HG03575 (cell line): ENCODE results near the gene CNMD.

Source experiments
- ATAC-seq: cut with Tn5 transposase; IDR thresholded peaks from one replicate; pipeline ENCODE4 v1.9.1; 2021; ENCODE audit not compliant: unreplicated experiment, insufficient number of reproducible peaks, low FRiP score; ENCODE audit errors: extremely low read depth

The CNMD gene

DNA sequence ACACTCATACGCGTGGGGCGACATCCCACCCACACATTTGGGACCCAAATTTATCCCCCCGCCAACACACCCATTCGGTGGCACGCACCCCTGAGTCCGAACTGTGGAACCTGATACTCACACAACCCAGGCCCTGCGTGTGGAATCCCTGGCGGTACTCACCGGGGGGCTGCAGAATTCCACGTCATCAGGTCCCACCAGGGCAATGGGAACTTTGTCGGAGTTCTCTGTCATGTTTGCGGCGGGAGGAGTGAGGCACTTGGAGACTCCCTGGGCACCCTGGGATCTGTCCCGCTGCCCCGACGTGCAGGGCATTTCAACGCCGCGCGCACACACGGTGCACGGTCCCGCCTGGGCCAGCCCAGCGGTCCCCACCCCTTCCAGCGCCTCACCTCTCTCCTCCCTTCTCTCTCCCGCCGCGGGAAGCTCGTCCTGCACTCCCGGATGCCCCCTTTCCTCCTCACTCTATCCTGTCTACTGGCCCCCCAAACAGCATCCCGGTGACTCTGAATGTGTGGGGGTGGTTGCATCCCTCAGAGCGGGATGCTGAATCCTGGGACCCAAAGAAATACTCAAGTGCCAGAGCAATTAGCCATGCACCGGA lies at the start of gene CNMD:
CNMD (minus strand) TSS at position 353 of the 604 bp plus-strand sequence; CDS start at position 234, 119 bp downstream.
- ATAC-seq, result no peak

DNA sequence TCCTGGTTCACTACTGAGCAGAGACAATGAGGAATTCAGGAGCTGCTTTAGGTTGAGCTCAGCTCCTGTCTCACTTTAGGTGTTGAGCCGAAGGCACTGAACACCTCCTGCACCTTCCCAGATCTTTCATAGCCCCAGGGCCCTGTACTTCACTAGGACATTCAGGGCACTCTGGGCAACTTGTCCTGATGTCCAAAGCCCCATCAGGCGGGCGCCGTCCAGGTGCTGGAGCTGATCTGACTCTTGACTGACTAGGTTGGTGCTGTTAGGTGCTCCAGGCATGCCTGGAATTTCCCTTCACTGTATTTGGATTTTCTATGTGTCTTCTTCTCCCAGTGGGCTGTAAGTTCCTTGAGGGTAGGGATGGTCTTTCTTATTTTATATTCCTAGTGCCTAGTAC lies 48.4 kb upstream of the CNMD start:
- ATAC-seq, result no peak

DNA sequence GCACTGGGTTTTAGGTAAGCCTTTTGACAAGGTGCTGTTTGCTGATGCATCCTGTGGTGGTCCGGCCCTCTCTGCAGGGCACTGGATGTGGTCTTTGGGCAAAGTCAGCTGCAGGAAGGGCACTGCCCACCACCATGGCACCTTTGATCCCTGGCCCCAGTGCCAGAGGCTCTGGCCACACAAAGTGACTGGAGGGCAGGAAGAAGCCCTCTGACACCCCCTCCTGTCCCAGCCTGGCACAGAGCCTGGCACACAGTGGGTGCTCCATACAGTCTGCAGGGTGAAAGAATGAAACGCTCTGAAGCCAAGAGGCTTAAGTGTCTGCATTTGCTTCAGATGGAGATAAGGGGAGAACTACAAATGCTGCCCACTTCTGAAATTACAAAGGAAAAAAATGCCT lies 47.6 kb upstream of the CNMD start:
- no peak for ATAC-seq

DNA sequence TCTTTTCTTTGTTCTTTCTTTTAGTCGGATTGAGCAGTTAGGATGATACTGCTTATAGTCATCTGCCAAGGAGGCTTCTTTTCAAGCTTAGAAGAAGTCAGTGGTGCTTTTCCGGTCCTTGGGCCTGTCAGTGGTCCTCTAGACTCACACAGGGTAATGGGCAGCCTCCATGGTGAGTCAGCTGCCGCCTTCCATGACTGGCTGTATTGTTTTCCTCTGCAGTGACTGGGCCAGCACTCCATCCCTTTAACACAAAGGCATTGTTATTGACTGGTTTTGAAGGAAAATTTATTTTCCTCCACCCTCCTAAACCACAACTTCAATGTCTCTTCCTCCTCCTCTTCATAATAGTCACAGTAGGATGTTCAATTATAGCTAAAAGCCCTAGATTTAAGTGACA lies 47.1 kb upstream of the CNMD start:
- no peak for ATAC-seq

DNA sequence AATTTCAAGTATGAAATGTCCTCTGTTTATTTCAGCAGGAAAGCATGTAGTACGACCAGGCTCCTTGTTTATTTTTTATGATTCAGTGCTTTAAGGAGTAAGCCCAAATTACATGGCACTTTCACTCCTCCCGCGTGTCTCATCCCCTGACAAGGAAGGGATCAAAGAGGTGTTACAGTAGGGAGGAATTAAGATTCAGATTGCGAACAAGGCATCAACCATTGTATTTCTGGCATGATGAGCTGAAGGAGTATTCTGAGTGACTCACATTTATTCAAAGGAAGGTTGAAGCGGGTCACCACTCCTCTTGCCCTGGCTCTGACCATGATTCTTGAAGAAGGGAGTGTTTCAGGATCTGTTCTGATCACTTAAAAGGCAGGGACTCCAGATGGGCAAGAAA lies 46.1 kb upstream of the CNMD start:
- no peak for ATAC-seq

DNA sequence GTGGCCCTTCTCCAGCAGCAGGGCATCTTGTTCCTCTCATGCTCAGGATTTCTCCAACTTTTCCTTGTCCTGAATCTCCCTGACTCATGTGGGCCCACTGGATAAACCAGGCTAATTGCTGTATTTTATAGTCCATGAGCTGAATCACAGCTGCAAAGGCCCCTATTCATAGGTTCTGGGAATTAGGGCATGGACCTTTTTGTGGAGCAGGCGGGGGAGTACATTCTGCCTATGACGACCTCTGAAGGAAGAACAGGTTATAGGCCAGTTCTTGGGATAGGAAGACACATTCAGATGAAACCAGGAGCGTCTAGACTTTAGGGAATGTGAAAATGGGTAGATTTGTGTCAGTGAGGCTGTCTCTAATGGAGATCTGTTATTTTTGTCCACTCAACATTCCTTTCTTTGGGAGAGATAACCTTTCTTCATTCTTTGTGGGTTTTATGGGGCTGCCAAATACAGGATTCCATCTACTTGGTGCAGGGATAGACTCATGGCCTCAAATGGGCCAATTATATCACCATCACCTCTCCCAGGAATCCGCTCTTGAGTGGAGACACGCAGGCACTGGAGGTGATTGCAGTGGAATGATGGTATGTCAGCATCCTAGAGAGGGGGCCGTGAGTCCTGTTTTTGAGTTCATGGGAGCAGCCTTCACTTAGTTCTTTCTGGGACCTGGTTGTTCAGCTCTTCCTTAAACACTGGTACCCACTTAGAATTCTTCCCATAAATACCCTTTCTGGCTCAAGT lies 45.1 kb upstream of the CNMD start:
- ATAC-seq, result no peak

DNA sequence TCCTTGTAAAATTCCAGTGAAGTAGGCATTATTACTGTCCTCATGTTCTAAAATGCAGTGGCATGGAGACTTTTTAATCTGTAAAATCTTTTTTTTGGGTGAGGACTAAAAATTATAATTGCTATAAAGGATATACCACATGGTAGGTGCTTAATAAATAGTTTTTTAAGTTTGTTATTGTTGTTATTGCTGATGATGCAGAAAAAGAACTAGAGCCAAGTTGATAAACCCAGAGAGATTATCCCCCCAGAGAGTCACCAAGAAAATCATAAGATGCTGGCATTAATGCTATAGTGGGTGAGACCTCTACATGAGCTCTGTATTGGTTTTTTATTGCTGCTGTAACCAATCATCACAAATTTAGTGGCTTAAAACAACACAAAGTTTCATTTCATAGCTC lies 44.3 kb upstream of the CNMD start:
- no peak for ATAC-seq

DNA sequence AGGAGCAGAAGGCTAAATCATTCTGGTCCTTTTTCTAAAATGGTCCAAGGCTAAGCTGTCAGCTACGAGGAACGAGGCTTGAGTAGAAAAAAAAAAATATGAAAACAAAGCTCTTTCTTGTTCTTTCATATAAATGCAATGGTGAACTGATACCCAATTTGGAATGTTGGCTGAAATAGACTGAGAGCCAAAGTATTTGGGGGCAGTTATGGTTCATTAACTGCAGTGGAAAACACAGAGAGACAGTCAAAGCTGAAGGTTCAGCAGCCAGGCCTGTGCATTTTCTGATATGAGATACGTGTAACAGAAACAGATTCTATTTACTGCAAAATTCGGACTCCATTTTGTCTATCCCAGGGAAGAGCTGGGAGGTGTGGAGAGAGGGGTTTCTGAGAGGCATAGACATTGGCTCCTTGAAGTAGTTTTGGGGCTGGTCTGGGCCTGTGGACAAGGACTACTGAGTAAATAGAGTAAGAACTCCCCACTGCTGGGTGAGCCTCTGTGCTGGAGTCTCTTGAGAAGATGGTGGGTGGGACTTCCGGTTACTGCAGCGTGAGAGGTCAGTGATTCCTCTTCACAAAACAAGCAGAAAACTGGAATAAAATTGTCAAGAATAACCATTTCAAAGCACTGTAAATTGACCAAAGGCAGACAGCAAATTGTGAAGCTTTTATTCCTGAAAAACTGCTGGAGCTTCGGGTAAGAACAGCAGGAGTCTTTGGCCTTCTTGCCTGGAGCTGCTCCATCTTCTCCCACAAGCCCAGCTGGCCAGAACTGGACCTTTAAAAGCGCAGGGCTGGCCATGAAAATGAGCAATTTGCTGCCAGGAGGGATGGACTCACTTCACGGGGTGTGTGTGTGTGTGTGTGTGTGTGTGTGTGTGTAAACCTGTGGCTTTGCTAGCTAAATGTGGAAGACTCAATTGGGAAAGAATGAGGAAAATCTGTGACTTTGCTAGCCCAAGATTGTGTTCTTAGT lies 43.1 kb upstream of the CNMD start:
- ATAC-seq, result no peak

DNA sequence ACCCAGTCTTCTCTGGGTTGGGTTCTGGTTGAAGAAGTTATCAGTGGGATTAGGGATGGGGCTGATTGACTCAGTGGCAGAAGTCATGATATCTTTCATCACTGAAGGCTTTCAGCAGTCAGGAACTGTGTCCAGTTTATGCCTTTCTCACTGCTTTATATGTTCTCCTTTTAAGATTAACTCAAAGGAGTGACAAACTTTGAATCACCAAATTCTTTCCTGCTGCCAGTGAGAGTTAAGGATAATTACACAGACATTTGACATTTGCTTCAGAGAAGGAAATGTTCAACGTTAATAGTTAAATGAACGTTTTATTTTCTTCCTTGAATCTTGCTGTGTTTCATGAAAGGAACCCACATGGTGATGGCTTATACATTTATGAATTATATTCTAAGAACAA lies 41.0 kb upstream of the CNMD start:
- ATAC-seq, result no peak

DNA sequence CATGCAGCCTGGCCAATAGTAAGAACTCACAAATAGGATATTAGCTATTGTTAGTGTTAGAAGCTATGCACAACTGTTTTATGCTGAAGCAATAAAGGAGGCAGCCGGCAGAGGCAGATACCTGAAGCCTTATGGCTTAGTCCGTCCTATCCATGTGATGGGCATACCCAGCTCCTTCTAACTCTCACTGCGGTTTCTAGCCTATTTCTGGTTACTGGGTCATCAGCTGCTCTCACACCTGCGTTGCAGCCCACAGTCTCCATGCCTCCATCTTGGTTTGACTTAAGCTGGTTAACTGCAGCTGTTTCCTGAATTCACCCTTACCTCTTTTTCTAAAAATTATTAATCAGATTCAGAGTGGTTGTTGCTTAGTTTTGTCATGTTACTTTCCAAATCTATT lies 40.5 kb upstream of the CNMD start:
- no peak for ATAC-seq

DNA sequence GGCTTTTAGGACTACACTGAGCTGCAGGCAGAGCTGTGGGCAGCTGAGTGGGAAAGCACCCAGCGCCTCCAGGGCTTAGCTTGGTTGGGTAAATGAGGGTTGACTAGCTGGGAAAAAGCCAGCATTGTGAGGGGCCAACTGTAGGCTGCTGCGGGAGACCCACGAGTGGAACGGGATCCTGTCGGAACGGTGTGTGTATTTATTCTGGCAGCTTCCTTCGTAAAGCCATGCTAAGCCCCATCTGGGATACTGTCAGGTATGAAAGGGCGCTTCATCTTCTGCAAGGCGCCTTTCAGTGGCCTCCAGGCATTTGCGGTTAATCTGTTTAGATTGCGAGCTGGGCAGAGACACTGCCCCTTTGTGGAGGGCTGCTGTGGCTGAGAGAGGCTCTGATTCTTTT lies 39.5 kb upstream of the CNMD start:
- no peak for ATAC-seq

DNA sequence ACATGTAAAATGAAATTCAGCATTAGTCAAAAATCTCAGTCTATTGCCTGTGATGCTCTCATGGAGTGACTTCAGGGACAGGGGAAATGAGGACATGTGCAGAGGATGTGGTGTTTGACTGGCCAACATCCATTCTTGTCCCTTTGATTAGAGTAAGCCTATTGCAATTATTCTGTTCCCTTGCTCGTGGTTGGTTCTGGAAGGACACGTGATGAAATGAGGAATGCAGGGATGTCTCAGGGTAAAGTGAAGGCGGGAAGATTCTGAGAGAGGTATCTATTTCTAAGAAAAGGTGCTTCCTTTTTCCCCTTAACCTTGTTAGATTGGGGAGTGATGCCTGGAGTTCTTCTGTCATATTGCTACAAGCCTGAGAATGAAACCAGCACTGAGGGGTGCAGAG lies 37.1 kb upstream of the CNMD start:
- no peak for ATAC-seq

DNA sequence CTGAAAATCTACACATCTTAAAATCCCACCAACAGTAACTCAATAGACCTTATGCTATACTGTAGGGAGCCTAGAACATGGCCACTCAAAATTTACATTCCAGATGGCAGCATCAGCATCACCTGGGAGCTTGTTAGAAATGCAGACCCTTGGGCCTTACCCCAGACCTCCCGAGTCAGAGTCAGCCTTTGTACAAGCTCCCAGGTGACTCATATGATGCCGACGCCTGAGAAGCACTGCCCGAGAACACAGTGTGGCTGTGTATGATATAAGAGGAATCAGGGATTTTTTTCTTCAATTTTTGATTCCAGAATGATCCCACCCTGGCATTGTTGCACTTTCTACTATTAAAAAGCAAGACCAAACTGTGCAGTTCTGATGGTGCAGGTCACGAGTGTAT lies 35.9 kb upstream of the CNMD start:
- no peak for ATAC-seq

DNA sequence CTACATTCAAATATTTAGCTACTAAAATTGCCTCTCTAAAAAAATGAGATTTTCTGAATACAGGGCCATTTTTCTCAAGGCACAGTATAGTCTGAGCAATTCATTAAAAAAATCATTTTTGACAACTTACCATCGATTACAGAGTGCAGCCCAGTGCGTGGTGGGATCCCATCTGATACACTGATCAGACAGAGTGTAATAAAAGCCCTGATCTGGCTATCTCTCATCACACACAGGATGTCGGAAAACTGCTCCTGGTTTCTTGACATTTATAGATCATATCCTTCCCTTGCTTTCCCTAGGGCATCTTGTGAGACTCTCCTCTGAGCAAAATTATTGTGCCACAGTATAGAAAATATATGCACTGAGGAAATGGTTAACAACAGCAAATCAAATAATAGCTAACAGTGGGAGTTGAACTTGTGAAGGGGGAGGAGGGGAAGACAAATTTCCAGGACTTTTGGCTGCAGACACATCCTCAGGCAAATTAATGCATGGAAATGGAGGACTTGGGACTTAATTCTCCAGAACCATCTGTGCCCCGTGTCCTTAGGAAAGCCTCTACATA lies 28.4 kb upstream of the CNMD start:
- no peak for ATAC-seq

DNA sequence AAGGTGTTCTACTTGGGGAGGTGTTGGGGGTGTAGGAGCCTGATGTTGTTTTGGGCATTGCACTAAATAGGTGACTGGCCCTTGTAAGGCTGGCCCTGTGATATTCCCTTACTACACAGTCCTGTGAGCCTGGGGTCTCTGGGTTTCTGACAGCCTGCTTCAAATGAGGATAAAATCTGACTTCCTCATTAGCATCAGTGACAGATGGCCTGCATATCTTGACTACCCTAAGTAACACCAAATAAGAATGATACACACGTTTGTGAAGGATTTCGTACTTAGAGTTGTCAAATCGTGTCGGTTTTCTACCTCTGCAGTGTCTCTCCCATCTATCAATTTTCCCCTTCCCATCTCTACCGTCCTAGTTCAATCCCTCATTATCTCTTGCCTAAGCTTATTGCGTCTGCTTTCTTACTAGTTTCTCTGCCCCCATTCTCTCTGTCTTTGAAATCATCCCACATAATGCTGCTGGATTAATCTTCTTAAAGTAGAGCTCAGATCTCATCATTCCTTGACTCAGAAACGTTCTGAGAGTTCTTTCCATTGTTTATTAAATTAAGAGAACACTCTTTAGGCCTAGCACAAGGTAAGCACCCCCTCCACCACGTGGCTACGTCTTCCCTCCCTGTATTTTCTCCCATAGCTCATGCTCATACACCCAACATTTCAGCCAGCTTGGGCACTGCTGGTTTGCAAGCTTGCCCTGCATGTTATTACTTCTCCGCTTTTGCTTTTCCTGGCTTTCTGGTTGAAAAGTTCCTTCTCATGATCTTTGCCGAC lies 26.2 kb upstream of the CNMD start:
- ATAC-seq, result no peak

DNA sequence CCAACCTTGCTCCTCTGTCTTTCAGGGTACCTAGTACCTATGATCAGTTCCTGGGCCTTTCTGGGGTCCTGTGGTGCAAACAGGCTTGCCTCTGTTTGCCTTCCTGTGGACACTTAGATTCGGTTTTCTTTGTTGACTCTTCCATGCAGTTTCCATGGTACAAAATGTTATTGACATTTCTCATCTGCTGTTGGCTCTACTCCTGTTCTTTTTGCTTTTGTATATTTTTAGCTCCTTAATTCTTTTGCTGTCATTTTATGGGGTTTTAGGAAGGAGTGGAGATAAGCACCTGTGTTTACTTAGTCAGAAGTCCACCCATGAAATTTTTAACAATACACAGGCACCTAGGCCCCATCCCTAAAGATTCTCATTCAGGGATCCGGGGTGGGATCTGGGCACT lies 20.5 kb upstream of the CNMD start:
- ATAC-seq, result no peak

DNA sequence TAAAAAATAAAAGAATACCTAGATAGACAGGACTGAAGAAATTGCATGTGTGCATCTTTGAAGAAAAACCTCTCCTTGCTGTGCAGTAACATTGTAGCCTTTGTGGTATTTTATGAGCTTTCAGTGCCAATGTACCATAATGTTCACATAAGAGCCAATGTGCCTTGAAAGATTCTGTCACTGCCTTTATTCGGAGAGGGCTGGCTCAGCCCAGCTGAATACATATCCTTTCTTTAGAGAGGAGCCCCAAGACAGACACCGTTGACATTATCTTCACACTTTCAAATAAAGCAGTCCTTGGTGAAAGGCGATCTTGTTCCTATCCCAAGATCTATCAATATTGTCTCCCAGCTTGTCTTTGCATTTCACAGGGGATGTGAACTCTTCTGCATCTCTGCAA lies 18.5 kb upstream of the CNMD start:
- ATAC-seq, result no peak

DNA sequence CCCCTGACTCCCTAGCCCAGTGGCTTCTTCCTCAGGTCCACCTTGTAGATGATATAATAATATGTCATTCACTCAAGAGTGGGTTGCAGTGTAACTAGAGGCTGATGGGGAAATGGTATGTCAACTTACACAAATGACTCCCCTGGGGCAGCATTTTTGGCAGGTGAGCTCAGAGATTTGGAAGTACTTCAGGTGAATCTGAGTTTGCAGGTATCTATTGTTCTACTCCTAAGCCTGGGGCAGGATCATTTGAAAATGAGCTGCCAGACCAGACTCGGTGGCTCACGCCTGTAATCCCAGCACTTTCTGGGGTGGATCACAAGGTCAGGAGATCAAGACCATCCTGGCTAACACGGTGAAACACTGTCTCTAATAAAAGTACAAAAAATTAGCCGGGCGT lies 11.6 kb upstream of the CNMD start:
- ATAC-seq, result no peak

DNA sequence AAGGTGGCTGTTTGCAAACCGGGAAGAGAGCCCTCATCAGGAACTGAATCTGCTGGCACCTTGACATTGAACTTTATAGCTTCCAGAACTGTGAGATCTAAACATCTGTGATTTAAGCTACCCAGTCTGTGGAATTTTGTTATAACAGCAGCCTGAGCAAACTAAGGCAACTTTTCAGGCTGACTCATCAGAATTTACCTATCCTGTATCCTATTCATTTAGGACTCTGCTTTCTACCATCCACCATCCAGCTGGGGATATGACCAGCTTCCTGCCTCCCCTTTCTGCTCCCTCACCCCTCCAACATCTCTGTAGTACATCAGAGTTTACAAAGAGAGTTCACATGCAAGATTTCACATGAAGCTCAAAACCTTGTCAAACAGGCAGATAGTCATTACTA lies 11.1 kb upstream of the CNMD start:
- ATAC-seq, result no peak
